HepG2 (cell line): Measurements from ENCODE around the gene LRRC73. TPM values are rescaled to one million over a fixed set of nuclear protein-coding genes. Genes with fewer than 3 reads are reported as not detected.
"Not testable (repeated sequence)": the region's sequence is repeated elsewhere in the genome, so short reads cannot be mapped to it uniquely, and the experiment has no call there.

Experiments used
- ATAC-seq: fragments of 200-7000 bp; cut with Tn5 transposase; 3 replicates; pipeline ENCODE4 v1.9.1; 2020; ENCODE audit warnings: mild to moderate bottlenecking, moderate library complexity
- BruUV-seq: library from RNA; stranded (reverse); fragments of 400-500 nt; replicated peaks from 2 replicates; lab custom pipeline; 2021; lab: Mats Ljungman, UMichigan
- CTCF ChIA-PET: fragments of 300-600 bp; formaldehyde crosslinking; extraction: SDS; loops from one replicate; lab custom pipeline; 2021; ENCODE audit warnings: low total read pairs, inconsistent platforms, low intra/inter-chr PET ratio; lab: Yijun Ruan, JAX
- POLR2A ChIA-PET: fragments of 350-600 bp; sonication (Branson Sonifier 250); formaldehyde crosslinking; loops from one replicate; lab custom pipeline; 2020; ENCODE audit warnings: antibody characterized with exemption, inconsistent platforms; lab: Yijun Ruan, JAX
- DNase-seq: peaks from one replicate; pipeline ENCODE4 v3.0.0-alpha.2; 2015; ENCODE audit warnings: low spot score
- FAIRE-seq: peaks from 3 replicates; lab custom pipeline; 2011; peaks lifted over from hg19 to GRCh38; lab: Jason Lieb, UNC
- H2AFZ ChIP-seq: one replicate; pipeline ENCODE4 v1.6.1; 2011; ENCODE audit warnings: low read length, inconsistent platforms
- H3K27ac ChIP-seq: fragments of 300-600 bp; 3 replicates; pipeline ENCODE4 v1.8.0; 2011; ENCODE audit warnings: mixed run types, mild to moderate bottlenecking, mixed read lengths, low read length, inconsistent platforms; ENCODE audit not compliant: insufficient read depth; ENCODE audit errors: extremely low read length
- H3K27me3 ChIP-seq, 2 experiments: fragments of 200-600 bp in 1 of 2; 2 replicates in 1 of 2; 3 replicates in 1 of 2; pipeline versions ENCODE4 v1.6.0 to v1.8.0; 2011; ENCODE audit warnings: low read length in 2 of 2, mild to moderate bottlenecking in 2 of 2, moderate library complexity in 2 of 2, inconsistent platforms in 1 of 2; ENCODE audit not compliant: insufficient read depth in 2 of 2, control insufficient read depth in 1 of 2
- H3K36me3 ChIP-seq, 2 experiments: fragments of 200-600 bp in 1 of 2; replicated peaks in 1 of 2; 2 replicates in 1 of 2; 3 replicates in 1 of 2; pipeline versions ENCODE4 v1.5.1 to v1.8.0; 2011; ENCODE audit warnings: low read length in 2 of 2, inconsistent platforms in 1 of 2; ENCODE audit not compliant: insufficient read depth in 2 of 2, control insufficient read depth in 1 of 2
- H3K4me1 ChIP-seq: 2 replicates; pipeline ENCODE4 v1.5.1; 2012; ENCODE audit warnings: low read length, inconsistent platforms; ENCODE audit not compliant: insufficient read depth
- H3K4me2 ChIP-seq: 2 replicates; pipeline ENCODE4 v1.6.0; 2011; ENCODE audit warnings: low read depth, low read length, inconsistent platforms
- H3K4me3 ChIP-seq, 3 experiments: fragments of 200-600 bp in 1 of 3; sonication (generic), shearing (Covaris generic) in 1 of 3; replicated peaks in 1 of 3; 2 replicates each; pipeline ENCODE4 v1.5.1; 2011 to 2016; ENCODE audit warnings: low read length in 3 of 3, inconsistent platforms in 2 of 3, low read depth in 2 of 3, mild to moderate bottlenecking in 2 of 3, control low read depth in 1 of 3, mixed read lengths in 1 of 3; ENCODE audit not compliant: insufficient read depth in 1 of 3
- H3K79me2 ChIP-seq: one replicate; pipeline ENCODE4 v1.6.1; 2011; ENCODE audit warnings: low read length, inconsistent platforms; ENCODE audit not compliant: insufficient read depth
- H3K9ac ChIP-seq: 2 replicates; pipeline ENCODE4 v1.6.0; 2011; ENCODE audit warnings: mild to moderate bottlenecking, low read depth, low read length, inconsistent platforms; ENCODE audit not compliant: insufficient read depth
- H3K9me3 ChIP-seq: 2 replicates; pipeline ENCODE4 v1.5.1; 2012; ENCODE audit warnings: mild to moderate bottlenecking, low read length
- H4K20me1 ChIP-seq: 2 replicates; pipeline ENCODE4 v1.6.0; 2011; ENCODE audit warnings: inconsistent platforms, mild to moderate bottlenecking, low read length, moderate library complexity; ENCODE audit not compliant: insufficient read depth
- ATF7 ChIP-seq, 2 experiments: fragments of 450-650 bp in 1 of 2; sonication (generic) in 1 of 2; formaldehyde crosslinking in 1 of 2; IDR thresholded peaks; 2 replicates each; pipeline versions ENCODE4 v1.4.0 to v1.6.1; 2016 to 2020; ENCODE audit warnings: antibody characterized with exemption in 1 of 2, mild to moderate bottlenecking in 1 of 2, missing genetic modification reagents in 1 of 2
- FOXK1 ChIP-seq: sonication (generic); formaldehyde crosslinking; IDR thresholded peaks from 2 replicates; pipeline ENCODE4 v1.4.0; 2020; ENCODE audit warnings: low read depth, missing genetic modification reagents, borderline replicate concordance
- HNF4A ChIP-seq: sonication (generic); formaldehyde crosslinking; IDR thresholded peaks from 2 replicates; pipeline ENCODE4 v1.4.0; 2020; ENCODE audit warnings: missing genetic modification reagents
- HNF4G ChIP-seq, 2 experiments: sonication (generic) in 1 of 2; formaldehyde crosslinking in 1 of 2; IDR thresholded peaks; 2 replicates each; pipeline versions ENCODE4 v1.4.0 to v1.6.1; 2011 to 2020; ENCODE audit warnings: borderline replicate concordance in 2 of 2, low read depth in 2 of 2, mild to moderate bottlenecking in 2 of 2, low read length in 1 of 2, missing genetic modification reagents in 1 of 2, moderate library complexity in 1 of 2
- PLRG1 ChIP-seq: fragments of 450-650 bp; conservative IDR thresholded peaks from 2 replicates; pipeline ENCODE4 v1.6.1; 2016
- RFXAP ChIP-seq: sonication (generic); formaldehyde crosslinking; IDR thresholded peaks from 2 replicates; pipeline ENCODE4 v1.4.0; 2020; ENCODE audit warnings: missing genetic modification reagents, borderline replicate concordance
- SOX6 ChIP-seq, 2 experiments: fragments of 450-650 bp in 1 of 2; sonication (generic) in 1 of 2; formaldehyde crosslinking in 1 of 2; IDR thresholded peaks; 2 replicates each; pipeline versions ENCODE4 v1.4.0 to v1.6.1; 2017 to 2020; ENCODE audit warnings: antibody characterized with exemption in 1 of 2, mild to moderate bottlenecking in 1 of 2, missing genetic modification reagents in 1 of 2
- ZC3H13 ChIP-seq: sonication (generic); formaldehyde crosslinking; IDR thresholded peaks from 2 replicates; pipeline ENCODE4 v1.8.1; 2023; ENCODE audit warnings: mild to moderate bottlenecking, missing genetic modification reagents, moderate library complexity
- ZNF20 ChIP-seq: sonication (generic); formaldehyde crosslinking; IDR thresholded peaks from 2 replicates; pipeline ENCODE4 v1.4.0; 2020; ENCODE audit warnings: mild to moderate bottlenecking, moderate library complexity, missing genetic modification reagents
- ZNF589 ChIP-seq: sonication (generic); formaldehyde crosslinking; conservative IDR thresholded peaks from 2 replicates; pipeline ENCODE4 v1.8.0; 2022; ENCODE audit warnings: mild to moderate bottlenecking, moderate library complexity, missing genetic modification reagents
- ZSCAN30 ChIP-seq: sonication (generic); formaldehyde crosslinking; IDR thresholded peaks from 2 replicates; pipeline ENCODE4 v1.5.0; 2020; ENCODE audit warnings: mild to moderate bottlenecking, missing genetic modification reagents
- WGBS: methylation state at CpG from one replicate; pipeline ENCODE4 v1.1.6; 2017; ENCODE audit warnings: low lambda C conversion rate; 5-methylcytosine and 5-hydroxymethylcytosine counted together
- in situ Hi-C: cut with HindIII; loops from 2 replicates; pipeline ENCODE4 v1.10.0; 2017; ENCODE audit warnings: low pct_unique_long_range_greater_than_20kb; ENCODE audit not compliant: extremely low pct_ligation_motif_present
- intact Hi-C: fragments of 100-400 bp; cut with micrococcal nuclease; formaldehyde crosslinking; loops from one replicate; pipeline ENCODE4 v1.10.0; 2022; ENCODE audit not compliant: unreplicated experiment
- polyA plus RNA-seq, 8 experiments: library from polyadenylated mRNA; depleted of rRNA in 3 of 8; stranded (reverse) in 7 of 8; unstranded in 1 of 8; fragments of >200 nt; fragmentation: Illumina TruSeq in 4 of 8; extraction: Trizol in 4 of 8; gene quantifications; 2 replicates each; pipeline versions ENCODE4 v1.2.1 to v1.2.3, GENCODE V29; 2011 to 2016; ENCODE audit warnings: low read depth in 4 of 8, missing spikeins in 1 of 8, mixed read lengths in 1 of 8; ENCODE audit not compliant: insufficient read depth in 1 of 8
- total RNA-seq, 5 experiments: library from RNA; depleted of rRNA; stranded (reverse); fragments of >200 nt; fragmentation: Illumina TruSeq; extraction: Trizol; gene quantifications; 2 replicates each; pipeline ENCODE4 v1.2.3, GENCODE V29; 2016; ENCODE audit warnings: low read depth in 1 of 5
- TF ChIP-seq, protein P1 (sequence below): IDR thresholded peaks from 2 replicates; pipeline ENCODE4 v1.6.1; 2016; ENCODE audit warnings: mild to moderate bottlenecking, missing biosample characterization, missing genetic modification reagents
- TF ChIP-seq, protein P2 (sequence below): sonication (generic); formaldehyde crosslinking; IDR thresholded peaks from 2 replicates; pipeline ENCODE4 v1.4.0; 2020; ENCODE audit warnings: missing genetic modification reagents

The LRRC73 gene
- total and polyA plus RNA-seq, 2 of the 13 experiments (the other 11 are each of a cell fraction or from before 2014, with no cell fraction given), result 0.11 to 0.12 TPM

DNA sequence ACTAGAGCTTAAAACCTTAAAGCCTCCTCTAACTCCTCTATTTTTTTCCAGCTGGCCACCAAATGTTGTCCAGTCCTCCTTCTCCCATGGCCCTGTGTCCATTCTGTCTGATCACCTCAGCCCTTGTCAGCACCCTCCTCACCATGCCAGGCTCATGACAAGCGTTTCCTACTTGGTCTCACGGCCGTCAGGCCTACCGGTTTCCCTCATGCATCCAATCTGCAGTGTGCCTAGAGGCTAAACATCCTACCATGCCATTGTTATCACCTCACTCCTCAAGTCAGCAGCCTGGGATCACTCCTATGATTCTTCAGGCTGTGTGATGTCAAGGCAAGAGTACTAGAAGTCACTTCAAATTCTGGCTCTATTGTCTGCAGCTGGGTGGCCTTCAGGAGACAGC is 42.4 kb downstream of the LRRC73 start:
- FAIRE-seq (no peak), DNase-seq (no peak), ATAC-seq (peak; percentile 22)
- 7% methylated on average over 4 of the region's 4 CpGs for WGBS
- Histone ChIP-seq H3K27ac (no peak overlapping the region), H3K27me3 (peaks cover 0 to 17% of the 10 kb centered on the region in 2 experiments; a peak in 3 of 5 replicates), H3K9me3 (no peaks in the 10 kb centered on the region), H3K79me2 (no peaks in the 10 kb centered on the region), H3K4me2 (no peak overlapping the region), H3K9ac (no peak overlapping the region), H4K20me1 (no peaks in the 10 kb centered on the region), H3K4me3 (no peak overlapping the region), H3K4me1 (no peaks in the 10 kb centered on the region; the same call in 1 of the 2 replicates), H2AFZ (no peak overlapping the region), H3K36me3 (no peaks in the 10 kb centered on the region)
- in situ Hi-C loops (no loop called here), intact Hi-C loops (no loop called here)
- TF ChIP-seq ATF7 (IDR thresholded peaks at IDR 0.05) (no peak), ATF7 (CRISPR knock-in tag; IDR thresholded peaks at IDR 0.05) (no peak), HNF4A (CRISPR knock-in tag) (no peak), ZNF589 (CRISPR knock-in tag) (no peak), ZC3H13 (no peak), PLRG1 (no peak), SOX6 (IDR thresholded peaks at IDR 0.05) (no peak), SOX6 (CRISPR knock-in tag; IDR thresholded peaks at IDR 0.05) (no peak), FOXK1 (CRISPR knock-in tag) (no peak), HNF4G (IDR thresholded peaks at IDR 0.05; ENCODE audit: borderline replicate concordance, low read depth, low read length) (no peak), HNF4G (CRISPR knock-in tag; IDR thresholded peaks at IDR 0.05; ENCODE audit: borderline replicate concordance, low read depth) (no peak), ZSCAN30 (no peak), ZNF20 (CRISPR knock-in tag) (no peak), RFXAP (CRISPR knock-in tag) (no peak)
- TF ChIP-seq, protein P1, sequence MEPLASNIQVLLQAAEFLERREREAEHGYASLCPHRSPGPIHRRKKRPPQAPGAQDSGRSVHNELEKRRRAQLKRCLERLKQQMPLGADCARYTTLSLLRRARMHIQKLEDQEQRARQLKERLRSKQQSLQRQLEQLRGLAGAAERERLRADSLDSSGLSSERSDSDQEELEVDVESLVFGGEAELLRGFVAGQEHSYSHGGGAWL (CRISPR knock-in tag), result no peak
- TF ChIP-seq, protein P2, sequence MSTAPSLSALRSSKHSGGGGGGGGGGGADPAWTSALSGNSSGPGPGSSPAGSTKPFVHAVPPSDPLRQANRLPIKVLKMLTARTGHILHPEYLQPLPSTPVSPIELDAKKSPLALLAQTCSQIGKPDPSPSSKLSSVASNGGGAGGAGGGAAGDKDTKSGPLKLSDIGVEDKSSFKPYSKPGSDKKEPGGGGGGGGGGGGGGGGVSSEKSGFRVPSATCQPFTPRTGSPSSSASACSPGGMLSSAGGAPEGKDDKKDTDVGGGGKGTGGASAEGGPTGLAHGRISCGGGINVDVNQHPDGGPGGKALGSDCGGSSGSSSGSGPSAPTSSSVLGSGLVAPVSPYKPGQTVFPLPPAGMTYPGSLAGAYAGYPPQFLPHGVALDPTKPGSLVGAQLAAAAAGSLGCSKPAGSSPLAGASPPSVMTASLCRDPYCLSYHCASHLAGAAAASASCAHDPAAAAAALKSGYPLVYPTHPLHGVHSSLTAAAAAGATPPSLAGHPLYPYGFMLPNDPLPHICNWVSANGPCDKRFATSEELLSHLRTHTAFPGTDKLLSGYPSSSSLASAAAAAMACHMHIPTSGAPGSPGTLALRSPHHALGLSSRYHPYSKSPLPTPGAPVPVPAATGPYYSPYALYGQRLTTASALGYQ, result no peak
- no TSS peak for BruUV-seq
- POLR2A ChIA-PET, result interaction anchor here (0.6 kb wide), 1 partner anchor 10 kb away, joined by 6 read pairs; no protein-coding TSS in a partner anchor
- CTCF ChIA-PET, result no interaction called here

DNA sequence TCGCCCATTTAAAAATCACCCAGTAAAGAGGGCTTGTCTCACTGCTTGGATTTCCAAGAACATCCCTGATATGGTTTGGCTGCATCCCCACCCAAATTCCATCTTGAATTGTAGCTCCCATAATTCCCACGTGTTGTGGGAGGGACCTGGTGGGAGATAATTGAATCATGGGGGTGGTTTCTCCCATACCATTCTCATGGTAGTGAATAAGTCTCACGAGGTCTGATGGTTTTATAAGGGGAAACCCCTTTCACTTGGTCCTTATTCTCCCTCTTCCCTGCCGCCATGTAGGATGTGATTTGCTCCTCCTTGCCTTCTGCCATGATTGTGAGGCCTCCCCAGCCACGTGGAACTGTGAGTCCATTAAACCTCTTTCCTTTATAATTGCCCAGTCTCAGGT is 42.9 kb downstream of the LRRC73 start:
- H3K79me2 ChIP-seq, H3K27ac ChIP-seq, H3K4me3 ChIP-seq, H3K9me3 ChIP-seq, ATAC-seq, H3K9ac ChIP-seq, intact Hi-C loops, H4K20me1 ChIP-seq, H2AFZ ChIP-seq, FAIRE-seq, DNase-seq, BruUV-seq, H3K4me1 ChIP-seq, CTCF ChIA-PET, H3K36me3 ChIP-seq, in situ Hi-C loops, H3K4me2 ChIP-seq: not testable (repeated sequence)
- 31% methylated on average over 5 of the region's 5 CpGs for WGBS
- POLR2A ChIA-PET, result interaction anchor here (0.6 kb wide), 1 partner anchor 9 kb away, joined by 6 read pairs; no protein-coding TSS in a partner anchor
- peaks cover 0 to 17% of the 10 kb centered on the region in 2 experiments; a peak in 3 of 5 replicates for H3K27me3 ChIP-seq
